ENCODE results near the gene ANO6.

GRCh38 chr12:45248095-45248494 lies 32.2 kb downstream of the ANO6 start:
- TF ChIP-seq CTCF (IDR thresholded peaks at IDR 0.05) (no peak), POLR2A (IDR thresholded peaks at IDR 0.05) (no peak)
